GM12865 (cell line): ENCODE measurements around the gene PGLYRP1.

Source experiments
- DNase-seq: peaks from one replicate; pipeline ENCODE4 v3.0.0; 2010; ENCODE audit warnings: low read depth
- H3K4me3 ChIP-seq: 2 replicates; pipeline ENCODE4 v1.5.1; 2011; ENCODE audit warnings: mild to moderate bottlenecking, low read depth, low read length, control low read depth
- CTCF ChIP-seq: IDR thresholded peaks from 2 replicates; pipeline ENCODE4 v1.5.1; 2011; ENCODE audit warnings: low read length, control low read depth, low read depth, inconsistent platforms; ENCODE audit not compliant: insufficient read depth; ENCODE audit errors: missing control alignments

Gene PGLYRP1

DNA sequence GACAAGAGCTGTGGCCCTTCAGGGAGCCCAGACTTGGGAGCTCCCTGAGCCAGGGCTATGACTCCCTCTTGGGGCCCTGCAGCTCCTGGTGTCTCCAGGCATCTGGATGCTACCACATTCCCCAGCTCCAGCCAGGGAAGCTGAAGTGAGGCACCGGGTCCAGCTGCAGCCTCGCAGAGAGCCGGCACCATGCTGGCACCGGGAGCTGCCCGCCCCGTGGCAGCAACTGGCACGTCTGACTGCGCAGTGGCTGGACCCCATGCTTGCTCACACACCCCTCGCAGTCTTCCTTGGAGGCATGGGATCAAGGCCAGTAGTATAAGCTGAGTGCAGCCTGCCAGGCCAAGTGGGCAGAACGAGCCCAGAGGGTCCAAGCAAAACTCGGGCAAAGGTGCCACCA, 10.5 kb upstream of the PGLYRP1 start:
- no peak for TF ChIP-seq CTCF
- no peak overlapping the region for H3K4me3 ChIP-seq
- no peak for DNase-seq

GRCh38 chr19:46032597-46033025, 9.8 kb upstream of the PGLYRP1 start:
- DNase-seq = no peak
- H3K4me3 ChIP-seq = no peak overlapping the region
- TF ChIP-seq CTCF = no peak

DNA sequence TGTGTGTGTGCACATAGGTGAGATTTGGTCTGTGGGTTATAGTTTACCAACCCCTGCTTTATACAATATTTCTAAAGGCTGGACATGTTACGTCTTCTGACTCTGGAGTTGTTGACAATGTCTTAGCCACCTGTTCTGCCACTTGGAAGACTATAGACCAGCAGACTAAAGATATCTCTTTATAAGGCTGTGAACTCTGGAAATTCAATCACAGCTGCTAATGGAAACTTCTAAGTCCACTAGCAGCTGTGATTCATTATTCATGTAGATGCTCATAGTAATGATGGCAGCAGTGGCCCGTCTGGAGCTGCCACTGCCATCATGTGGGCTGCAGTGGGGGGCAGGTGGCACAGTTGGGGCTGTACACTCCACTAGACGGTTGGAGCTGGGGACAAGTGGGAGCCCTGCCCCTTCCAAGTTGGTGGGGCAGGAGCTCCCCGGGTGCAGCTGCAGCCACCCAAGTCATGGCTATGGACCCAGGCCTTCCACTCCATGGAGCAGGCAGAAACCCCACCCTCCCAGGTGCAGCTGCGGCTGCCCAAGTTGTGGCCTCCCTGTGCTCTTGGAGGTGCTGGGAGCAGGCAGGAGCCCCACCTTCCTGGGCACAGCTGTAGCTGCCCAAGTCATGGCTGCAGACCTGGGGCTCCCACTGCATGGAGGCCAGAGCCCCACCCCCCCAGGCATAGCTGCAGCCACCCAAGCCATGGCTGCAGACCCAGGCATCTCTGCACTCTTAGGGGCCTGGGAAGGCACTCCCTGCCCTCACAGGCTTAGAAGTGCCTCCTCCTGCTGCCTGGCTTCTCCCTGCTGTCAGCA, 9.1 kb upstream of the PGLYRP1 start:
- no peak for TF ChIP-seq CTCF
- no peak for DNase-seq
- H3K4me3 ChIP-seq = no peak overlapping the region

DNA sequence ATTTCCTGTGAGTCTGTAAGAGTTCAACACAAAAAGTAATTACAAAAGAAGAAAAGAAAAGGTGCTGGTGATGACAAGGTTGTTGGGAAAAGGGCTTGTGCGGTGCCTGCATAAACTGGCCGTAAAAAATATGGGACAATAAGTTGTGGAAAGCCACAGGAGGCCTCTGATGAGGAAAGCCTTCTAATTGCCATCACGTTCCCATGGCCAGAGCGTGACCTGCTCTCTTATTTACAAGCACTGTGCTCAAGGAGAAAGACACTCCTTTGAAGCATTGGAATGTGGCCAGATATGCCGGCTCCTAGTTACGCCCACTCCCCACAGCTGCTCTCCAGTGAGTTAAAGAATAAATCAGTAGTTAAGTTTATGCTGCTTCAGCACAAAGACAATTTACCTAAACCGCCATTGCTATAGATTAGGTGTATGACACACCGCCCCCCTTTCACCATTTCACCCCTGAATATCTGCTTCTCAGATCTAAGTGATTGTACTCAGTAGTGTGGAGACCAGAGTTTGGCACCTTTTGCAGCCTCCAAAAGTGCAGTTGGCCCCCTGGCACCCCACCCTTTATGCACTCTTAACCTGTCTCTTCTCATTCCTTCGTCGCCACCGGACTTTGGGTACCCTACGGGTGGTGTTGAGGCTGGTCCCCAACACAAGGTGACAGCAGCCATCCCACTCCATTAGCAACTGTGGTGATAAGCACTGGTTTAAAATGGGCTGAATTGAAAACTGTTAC, 8.1 kb upstream of the PGLYRP1 start:
- no peak for DNase-seq
- TF ChIP-seq CTCF = no peak
- H3K4me3 ChIP-seq = no peak overlapping the region

DNA sequence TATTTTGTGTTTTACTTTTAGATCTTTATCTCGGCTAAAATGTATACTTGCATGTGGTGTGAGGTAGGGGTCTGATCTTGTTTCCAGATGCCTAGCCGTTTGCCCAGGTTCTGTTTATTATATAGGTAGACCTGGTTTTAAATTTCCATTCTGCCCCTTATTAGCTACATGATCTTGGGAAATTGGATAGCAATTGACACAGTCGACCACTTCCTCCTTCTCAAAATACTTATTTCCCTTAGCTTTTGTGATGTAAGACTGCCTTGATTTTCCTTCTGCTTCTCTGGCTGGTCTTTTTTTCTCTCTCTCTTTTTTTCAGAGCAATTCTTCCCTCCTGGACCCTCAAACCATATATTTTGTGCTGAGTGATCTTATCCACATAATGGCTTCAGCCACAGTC, 3.0 kb upstream of the PGLYRP1 start:
- TF ChIP-seq CTCF = no peak
- no peak for DNase-seq

DNA sequence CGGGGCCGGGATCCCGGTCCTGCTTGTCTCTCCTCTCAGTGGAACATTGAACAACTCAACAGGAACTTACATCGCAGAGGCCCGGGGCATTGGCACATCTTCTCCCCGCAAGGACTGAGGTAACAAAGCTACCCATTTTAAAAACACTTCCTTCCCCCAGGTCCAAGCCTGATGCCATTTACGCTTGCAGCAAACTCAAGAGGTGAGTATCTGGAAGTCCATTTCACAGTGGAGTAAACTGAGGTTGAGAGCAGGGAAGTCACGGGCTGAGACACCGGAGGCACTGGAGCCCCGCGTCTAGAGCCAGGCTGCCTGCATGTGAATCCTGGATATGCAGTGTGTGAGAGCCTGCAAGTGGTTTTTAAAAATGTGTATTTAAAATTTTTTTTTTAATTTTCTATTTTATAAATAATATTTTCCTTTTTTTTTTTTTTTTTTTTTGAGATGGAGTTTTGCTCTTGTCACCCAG, 492 bp upstream of the PGLYRP1 start:
- H3K4me3 ChIP-seq = no peak overlapping the region
- no peak for TF ChIP-seq CTCF
- DNase-seq = no peak

More for the DNA sequence above, 3.0 kb upstream of the PGLYRP1 start:
- no peak overlapping the region for H3K4me3 ChIP-seq
